WERI-Rb-1 (cell line): Measurements from ENCODE around the gene PDGFRB.

Experiments
- DNase-seq: peaks from one replicate; pipeline ENCODE4 v3.0.0-alpha.2; 2020
- H3K27ac ChIP-seq: fragments of 250-450 bp; sonication (Bioruptor Pico); 2 replicates; pipeline ENCODE4 v1.5.1; 2020; ENCODE audit warnings: mild to moderate bottlenecking, moderate library complexity
- H3K27me3 ChIP-seq: fragments of 250-450 bp; sonication (Bioruptor Pico); 2 replicates; pipeline ENCODE4 v1.5.1; 2021; ENCODE audit warnings: mild to moderate bottlenecking, low read depth, moderate library complexity; ENCODE audit not compliant: insufficient read depth, severe bottlenecking
- H3K36me3 ChIP-seq: fragments of 250-450 bp; sonication (Bioruptor Pico); 2 replicates; pipeline ENCODE4 v1.5.1; 2020; ENCODE audit warnings: mild to moderate bottlenecking, moderate library complexity
- H3K4me3 ChIP-seq: 2 replicates; pipeline ENCODE4 v1.5.1; 2011; ENCODE audit warnings: low read depth, mild to moderate bottlenecking, control low read depth, low read length
- H3K9me3 ChIP-seq: fragments of 250-450 bp; sonication (Bioruptor Pico); 2 replicates; pipeline ENCODE4 v1.5.1; 2021; ENCODE audit warnings: mild to moderate bottlenecking, moderate library complexity; ENCODE audit not compliant: severe bottlenecking
- TF ChIP-seq, protein P1 (sequence below): IDR thresholded peaks from 2 replicates; pipeline ENCODE4 v1.5.1; 2011; ENCODE audit warnings: low read depth, mild to moderate bottlenecking, control low read depth, inconsistent platforms, low read length

The PDGFRB gene

GRCh38 chr5:150077060-150077459 is 78.6 kb downstream of the PDGFRB start:
- no peaks in the 10 kb centered on the region for H3K9me3 ChIP-seq
- no peak for DNase-seq
- H3K36me3 ChIP-seq = no peaks in the 10 kb centered on the region
- H3K27me3 ChIP-seq = no peaks in the 10 kb centered on the region
- no peak overlapping the region for H3K27ac ChIP-seq
- H3K4me3 ChIP-seq = no peak overlapping the region
- TF ChIP-seq, protein P1, sequence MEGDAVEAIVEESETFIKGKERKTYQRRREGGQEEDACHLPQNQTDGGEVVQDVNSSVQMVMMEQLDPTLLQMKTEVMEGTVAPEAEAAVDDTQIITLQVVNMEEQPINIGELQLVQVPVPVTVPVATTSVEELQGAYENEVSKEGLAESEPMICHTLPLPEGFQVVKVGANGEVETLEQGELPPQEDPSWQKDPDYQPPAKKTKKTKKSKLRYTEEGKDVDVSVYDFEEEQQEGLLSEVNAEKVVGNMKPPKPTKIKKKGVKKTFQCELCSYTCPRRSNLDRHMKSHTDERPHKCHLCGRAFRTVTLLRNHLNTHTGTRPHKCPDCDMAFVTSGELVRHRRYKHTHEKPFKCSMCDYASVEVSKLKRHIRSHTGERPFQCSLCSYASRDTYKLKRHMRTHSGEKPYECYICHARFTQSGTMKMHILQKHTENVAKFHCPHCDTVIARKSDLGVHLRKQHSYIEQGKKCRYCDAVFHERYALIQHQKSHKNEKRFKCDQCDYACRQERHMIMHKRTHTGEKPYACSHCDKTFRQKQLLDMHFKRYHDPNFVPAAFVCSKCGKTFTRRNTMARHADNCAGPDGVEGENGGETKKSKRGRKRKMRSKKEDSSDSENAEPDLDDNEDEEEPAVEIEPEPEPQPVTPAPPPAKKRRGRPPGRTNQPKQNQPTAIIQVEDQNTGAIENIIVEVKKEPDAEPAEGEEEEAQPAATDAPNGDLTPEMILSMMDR = no peak

DNA sequence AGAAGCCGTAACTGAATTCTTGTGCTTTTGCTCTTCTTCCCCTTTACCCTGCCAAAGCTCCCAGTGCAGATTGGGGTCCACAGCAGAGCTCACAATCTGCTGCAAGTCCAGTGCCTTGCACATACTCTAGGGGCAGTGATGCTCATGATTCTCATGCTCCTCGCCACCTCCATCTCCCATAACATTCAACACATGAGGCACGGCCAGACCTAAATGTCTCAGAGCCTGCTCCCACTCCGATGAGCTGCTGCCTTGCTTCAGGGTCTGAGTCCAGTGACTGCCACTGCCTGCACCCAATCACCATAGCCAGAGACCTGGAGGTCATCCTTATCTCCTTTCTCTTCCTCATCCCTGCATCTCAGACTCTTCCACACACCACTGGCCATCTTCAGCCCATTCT is 79.8 kb downstream of the PDGFRB start:
- no peak for DNase-seq
- Histone ChIP-seq H3K36me3 (no peaks in the 10 kb centered on the region), H3K27ac (no peak overlapping the region), H3K4me3 (no peak overlapping the region), H3K9me3 (no peaks in the 10 kb centered on the region), H3K27me3 (no peaks in the 10 kb centered on the region)
- TF ChIP-seq, protein P1 = peak; percentile 32; the same call in 1 of the 2 replicates

GRCh38 chr5:150075233-150075632 is 80.4 kb downstream of the PDGFRB start:
- no peaks in the 10 kb centered on the region for H3K9me3 ChIP-seq
- DNase-seq = no peak
- no peak overlapping the region for H3K4me3 ChIP-seq
- TF ChIP-seq, protein P1 = no peak
- no peaks in the 10 kb centered on the region for H3K27me3 ChIP-seq
- H3K27ac ChIP-seq = no peak overlapping the region
- no peaks in the 10 kb centered on the region for H3K36me3 ChIP-seq

DNA sequence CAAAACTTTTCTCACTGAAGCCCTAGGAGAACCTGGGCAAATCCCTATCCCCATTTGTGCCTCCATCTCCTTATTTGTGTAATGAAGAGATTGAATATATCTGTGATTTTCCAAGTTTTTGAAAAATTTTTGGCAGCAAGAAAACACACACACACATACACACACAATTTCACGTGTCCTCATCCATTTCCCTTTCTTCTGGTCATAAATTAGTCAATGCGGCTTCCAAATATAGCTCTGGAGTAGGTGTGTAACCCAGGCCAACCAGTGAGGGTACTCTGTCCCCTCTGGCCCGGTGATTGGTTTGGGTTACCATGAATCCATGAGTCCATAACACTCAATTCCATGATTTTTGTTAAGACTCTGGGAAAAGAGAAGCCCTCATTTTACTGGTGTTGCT is 82.0 kb downstream of the PDGFRB start:
- TF ChIP-seq, protein P1 = no peak
- Histone ChIP-seq H3K36me3 (no peaks in the 10 kb centered on the region), H3K4me3 (no peak overlapping the region), H3K27ac (no peak overlapping the region), H3K9me3 (no peaks in the 10 kb centered on the region), H3K27me3 (no peaks in the 10 kb centered on the region)
- no peak for DNase-seq

DNA sequence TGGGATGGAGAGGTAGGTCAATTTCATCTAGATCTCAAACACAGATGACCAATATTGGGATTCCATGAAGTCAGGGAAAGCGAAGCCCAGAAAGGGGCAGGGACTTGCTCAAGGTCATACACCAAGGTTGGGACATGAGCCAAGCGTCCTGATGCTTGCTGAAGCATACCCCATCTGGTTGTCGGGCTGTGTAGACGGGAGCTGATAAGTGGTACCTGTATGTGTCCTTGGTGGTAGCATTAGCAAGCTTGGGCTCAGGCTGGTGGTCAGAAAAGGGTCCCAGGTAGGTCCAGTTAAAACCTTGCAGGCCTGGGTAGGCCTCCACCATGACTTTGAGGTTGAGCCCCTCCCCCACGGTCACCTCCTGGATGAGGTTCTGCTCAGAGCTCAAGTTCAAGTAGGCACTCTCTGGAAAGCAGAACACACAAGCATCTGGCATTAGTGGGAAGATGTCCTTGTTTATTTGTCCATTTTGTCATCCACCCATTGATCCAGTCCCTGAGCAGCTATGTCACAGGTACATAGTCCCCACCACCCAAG is 82.5 kb downstream of the PDGFRB start:
- H3K27ac ChIP-seq = no peak overlapping the region
- TF ChIP-seq, protein P1 = no peak

DNA sequence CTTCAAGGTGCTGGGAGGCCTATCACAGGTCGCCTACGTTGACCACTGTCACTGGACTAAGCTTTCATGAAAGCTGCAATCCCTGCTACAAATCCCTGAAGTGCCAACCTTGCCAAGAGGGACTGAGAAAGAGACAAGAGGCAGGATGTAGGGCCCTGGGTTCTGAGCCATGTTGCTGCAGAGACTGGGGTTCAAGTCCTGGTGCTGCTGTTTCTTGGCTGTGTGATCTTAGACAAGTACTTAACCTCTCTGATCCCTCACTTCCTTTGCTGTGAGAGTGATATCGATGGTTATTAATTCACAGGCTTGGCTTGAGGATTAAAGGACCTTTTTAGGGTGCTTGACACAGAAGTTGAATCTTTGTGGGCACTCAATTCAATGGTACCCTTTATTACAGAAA is 84.8 kb downstream of the PDGFRB start:
- Histone ChIP-seq H3K36me3 (no peaks in the 10 kb centered on the region), H3K27ac (no peak overlapping the region), H3K9me3 (no peaks in the 10 kb centered on the region), H3K27me3 (no peaks in the 10 kb centered on the region), H3K4me3 (no peak overlapping the region)
- TF ChIP-seq, protein P1 = no peak
- no peak for DNase-seq

More for the DNA sequence above, 82.5 kb downstream of the PDGFRB start:
- H3K4me3 ChIP-seq = no peak overlapping the region
- H3K9me3 ChIP-seq = no peaks in the 10 kb centered on the region
- no peak for DNase-seq
- no peaks in the 10 kb centered on the region for H3K27me3 ChIP-seq
- no peaks in the 10 kb centered on the region for H3K36me3 ChIP-seq
